ENCODE results near the gene DUSP8. TPM values are rescaled to one million over a fixed set of nuclear protein-coding genes. Genes with fewer than 3 reads are reported as not detected.
"Not testable (repeated sequence)": the region's sequence is repeated elsewhere in the genome, so short reads cannot be mapped to it uniquely, and the experiment has no call there.

The DUSP8 gene
- total RNA-seq, 1 donor from 2014 or later, result 35.6 TPM

- no peak for DNase-seq (ENCODE audit: low spot score)
Observed at GRCh38 chr11:1586699-1587098, 14.6 kb upstream of the DUSP8 start.

GRCh38 chr11:1584661-1585370 is 12.7 kb upstream of the DUSP8 start, which contains the start of gene KRTAP5-1:
TSS of gene KRTAP5-1 (minus strand) at chr11:1585283. CDS start at chr11:1585249, 34 bp downstream.
- DNase-seq (ENCODE audit: low spot score), result not testable (repeated sequence)

- not testable (repeated sequence) for DNase-seq (ENCODE audit: low spot score)
Observed at GRCh38 chr11:1582909-1583308, 10.8 kb upstream of the DUSP8 start.

- DNase-seq (ENCODE audit: low spot score), result no peak
Observed at GRCh38 chr11:1581976-1582375, 9.9 kb upstream of the DUSP8 start.

GRCh38 chr11:1576825-1577224 is 4.8 kb upstream of the DUSP8 start:
- no peak for DNase-seq (ENCODE audit: low spot score)

GRCh38 chr11:1575756-1576155 is 3.7 kb upstream of the DUSP8 start:
- not testable (repeated sequence) for DNase-seq (ENCODE audit: low spot score)

- DNase-seq (ENCODE audit: low spot score), result no peak
Observed at GRCh38 chr11:1574933-1575242, 2.8 kb upstream of the DUSP8 start.

- DNase-seq (ENCODE audit: low spot score), result peak; percentile 61
Observed at GRCh38 chr11:1574238-1574932, 2.3 kb upstream of the DUSP8 start.

- peak; percentile 79 for DNase-seq (ENCODE audit: low spot score)
Observed at GRCh38 chr11:1573903-1574237, 1.8 kb upstream of the DUSP8 start.

GRCh38 chr11:1573077-1573902 is 1.2 kb upstream of the DUSP8 start:
- peak; percentile 48 for DNase-seq (ENCODE audit: low spot score)

- no peak for DNase-seq (ENCODE audit: low spot score)
Observed at GRCh38 chr11:1571760-1572196, 293 bp downstream of the DUSP8 start.

GRCh38 chr11:1570896-1571759 is 943 bp downstream of the DUSP8 start:
- no peak for DNase-seq (ENCODE audit: low spot score)

GRCh38 chr11:1570531-1570895 is 1.6 kb downstream of the DUSP8 start:
- no peak for DNase-seq (ENCODE audit: low spot score)

- no peak for DNase-seq (ENCODE audit: low spot score)
Observed at GRCh38 chr11:1570001-1570453, 2.0 kb downstream of the DUSP8 start.

- DNase-seq (ENCODE audit: low spot score), result no peak
Observed at GRCh38 chr11:1569251-1569780, 2.8 kb downstream of the DUSP8 start.

- DNase-seq (ENCODE audit: low spot score), result no peak
Observed at GRCh38 chr11:1568441-1568911, 3.6 kb downstream of the DUSP8 start.

- no peak for DNase-seq (ENCODE audit: low spot score)
Observed at GRCh38 chr11:1567721-1568100, 4.4 kb downstream of the DUSP8 start.

- DNase-seq (ENCODE audit: low spot score), result no peak
Observed at GRCh38 chr11:1567052-1567720, 4.9 kb downstream of the DUSP8 start.

GRCh38 chr11:1566381-1567051 is 5.6 kb downstream of the DUSP8 start:
- no peak for DNase-seq (ENCODE audit: low spot score)

GRCh38 chr11:1565904-1566247 is 6.2 kb downstream of the DUSP8 start:
- DNase-seq (ENCODE audit: low spot score), result no peak

Data from mucosa of gallbladder (tissue), 1 donor.